ENCODE results near the gene P2RX4. TPM values are rescaled to one million over a fixed set of nuclear protein-coding genes. Genes with fewer than 3 reads are reported as not detected.

Gene P2RX4
- total and polyA plus RNA-seq, 2 of the 8 experiments (the other 6 are each of a cell fraction or from before 2014, with no cell fraction given), result 9.5 to 12.2 TPM

DNA sequence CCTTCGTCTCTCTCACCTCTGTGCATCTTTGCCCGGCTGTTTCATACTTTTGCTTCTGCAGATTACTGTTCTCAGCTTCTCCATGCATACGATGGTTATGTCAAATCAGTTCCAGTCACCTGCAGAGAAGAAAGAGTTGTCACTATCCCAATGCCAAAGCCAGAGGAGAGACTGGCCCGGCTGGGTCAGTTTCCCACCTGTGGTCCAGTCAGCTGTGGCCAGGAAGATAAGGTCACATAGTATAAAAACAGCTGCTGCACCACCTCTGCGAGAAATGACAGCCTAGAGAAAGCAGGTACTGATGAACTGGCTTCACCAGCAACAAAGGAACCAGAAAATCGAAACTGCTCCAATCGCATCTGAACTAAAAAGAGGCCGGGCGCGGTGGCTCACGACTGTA lies 6.4 kb upstream of the P2RX4 start (continued):
- TF ChIP-seq RAD21 (IDR thresholded peaks at IDR 0.05 in 1 of 2, conservative IDR thresholded peaks at IDR 0.05 in 1 of 2; ENCODE audit: low read depth in 2 of 2, low read length in 2 of 2) (no peak), CTBP2 (IDR thresholded peaks at IDR 0.05; ENCODE audit: borderline replicate concordance, insufficient read depth, insufficient read length, low read length) (no peak), CHD1 (IDR thresholded peaks at IDR 0.05; ENCODE audit: low read depth, low read length) (no peak), EGR1 (IDR thresholded peaks at IDR 0.05; ENCODE audit: borderline replicate concordance, low read depth, low read length) (no peak), BCL11A (IDR thresholded peaks at IDR 0.05; ENCODE audit: low read depth in 2 of 2, low read length in 2 of 2) (no peak), SIN3A (conservative IDR thresholded peaks at IDR 0.05 in 1 of 2, IDR thresholded peaks at IDR 0.05 in 1 of 2; ENCODE audit: low read depth in 1 of 2, low read length in 2 of 2) (no peak), SUZ12 (IDR thresholded peaks at IDR 0.05; ENCODE audit: low read length) (no peak)
